Suprapubic skin (tissue), 3 donors: ENCODE data around the gene NEK4.
"Not testable (repeated sequence)": the region's sequence is repeated elsewhere in the genome, so short reads cannot be mapped to it uniquely, and the experiment has no call there.

Experiments
- POLR2AphosphoS5 ChIP-seq, 3 donors: sonication (generic); formaldehyde crosslinking; IDR thresholded peaks; one replicate each; pipeline ENCODE4 v1.6.1; 2017; ENCODE audit warnings: antibody characterized with exemption in 3 of 3
- TF ChIP-seq, protein P1 (sequence below), 2 donors: fragments of 200-600 bp in 1 of 2; fragments of 450-650 bp in 1 of 2; sonication (generic) in 1 of 2; IDR thresholded peaks; one replicate each; pipeline ENCODE4 v1.5.1; 2016 to 2019; ENCODE audit warnings: antibody characterized with exemption in 2 of 2, mild to moderate bottlenecking in 1 of 2, moderate library complexity in 1 of 2

DNA sequence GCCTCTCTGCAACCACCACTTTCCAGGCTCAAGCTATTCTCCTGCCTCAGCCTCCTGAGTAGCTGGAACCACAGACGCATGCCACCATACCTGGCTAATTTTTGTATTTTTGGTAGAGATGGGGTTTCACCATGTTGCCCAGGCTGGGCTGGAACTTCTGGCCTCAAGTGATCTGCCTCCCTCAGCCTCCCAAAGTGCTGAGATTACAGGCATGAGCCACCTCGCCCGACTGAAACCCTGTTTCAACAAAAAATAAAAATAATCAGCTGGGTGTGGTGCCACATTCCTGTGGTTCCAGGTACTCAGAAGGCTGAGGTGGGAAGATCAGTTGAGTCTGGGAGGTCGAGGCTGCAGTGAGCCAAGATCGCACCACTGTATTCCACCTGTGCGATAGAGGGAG, 5.7 kb upstream of the NEK4 start:
- TF ChIP-seq, protein P1, sequence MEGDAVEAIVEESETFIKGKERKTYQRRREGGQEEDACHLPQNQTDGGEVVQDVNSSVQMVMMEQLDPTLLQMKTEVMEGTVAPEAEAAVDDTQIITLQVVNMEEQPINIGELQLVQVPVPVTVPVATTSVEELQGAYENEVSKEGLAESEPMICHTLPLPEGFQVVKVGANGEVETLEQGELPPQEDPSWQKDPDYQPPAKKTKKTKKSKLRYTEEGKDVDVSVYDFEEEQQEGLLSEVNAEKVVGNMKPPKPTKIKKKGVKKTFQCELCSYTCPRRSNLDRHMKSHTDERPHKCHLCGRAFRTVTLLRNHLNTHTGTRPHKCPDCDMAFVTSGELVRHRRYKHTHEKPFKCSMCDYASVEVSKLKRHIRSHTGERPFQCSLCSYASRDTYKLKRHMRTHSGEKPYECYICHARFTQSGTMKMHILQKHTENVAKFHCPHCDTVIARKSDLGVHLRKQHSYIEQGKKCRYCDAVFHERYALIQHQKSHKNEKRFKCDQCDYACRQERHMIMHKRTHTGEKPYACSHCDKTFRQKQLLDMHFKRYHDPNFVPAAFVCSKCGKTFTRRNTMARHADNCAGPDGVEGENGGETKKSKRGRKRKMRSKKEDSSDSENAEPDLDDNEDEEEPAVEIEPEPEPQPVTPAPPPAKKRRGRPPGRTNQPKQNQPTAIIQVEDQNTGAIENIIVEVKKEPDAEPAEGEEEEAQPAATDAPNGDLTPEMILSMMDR (IDR thresholded peaks at IDR 0.05): not testable (repeated sequence)
- not testable (repeated sequence) for TF ChIP-seq POLR2AphosphoS5 (IDR thresholded peaks at IDR 0.05)
